ENCODE results near the gene ABHD12B. TPM values are rescaled to one million over a fixed set of nuclear protein-coding genes. Genes with fewer than 3 reads are reported as not detected.

ABHD12B gene
- total and polyA plus RNA-seq, 12 donors: not detected

DNA sequence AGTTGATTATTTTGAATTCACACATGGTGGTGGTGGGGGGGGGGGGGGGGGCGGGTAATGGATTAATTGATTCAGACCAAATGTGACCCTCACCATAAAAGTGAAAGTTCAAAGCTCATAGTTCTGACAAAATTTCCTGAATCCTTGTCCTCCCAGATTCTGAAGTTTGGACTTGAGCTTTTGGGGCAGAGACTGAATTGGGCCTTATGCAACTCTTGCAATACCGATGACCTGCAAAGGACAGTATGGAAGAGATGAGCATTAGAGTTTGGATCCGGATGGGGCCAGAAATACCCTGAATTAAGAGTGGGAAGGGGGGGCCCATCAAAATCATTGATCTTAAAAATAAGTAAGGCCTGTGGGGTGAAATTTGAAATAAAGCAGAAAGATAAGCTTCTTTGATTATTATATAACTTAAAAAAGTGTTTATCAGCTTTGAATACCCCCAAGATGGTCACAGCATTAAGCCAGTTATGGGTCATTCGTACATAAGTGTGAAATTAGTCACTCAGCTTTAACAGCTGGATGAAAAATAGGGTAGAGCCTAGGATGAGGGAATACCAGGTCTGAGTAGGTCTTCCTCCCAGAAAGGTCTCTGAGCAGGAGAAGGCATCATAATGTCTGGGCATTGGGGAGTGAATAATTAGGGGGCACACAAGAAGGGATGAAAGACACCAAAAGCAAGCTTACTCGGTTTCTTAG is 74.5 kb downstream of the ABHD12B start:
- WGBS, 2 donors: 92 to 95% methylated on average over 5 of the region's 5 CpGs
- Histone ChIP-seq H3K36me3 (no peaks in the 10 kb centered on the region), H3K9me3 (peaks cover 0 to 5% (median 0%) of the 10 kb centered on the region in 11 donors), H3K27ac (no peak overlapping the region), H3K27me3 (peaks cover 0 to 6% (median 0%) of the 10 kb centered on the region in 7 donors), H3K4me1 (peaks cover 0 to 30% (median 12%) of the 10 kb centered on the region in 9 donors), H3K4me3 (no peak overlapping the region)
- TF ChIP-seq, protein P1, sequence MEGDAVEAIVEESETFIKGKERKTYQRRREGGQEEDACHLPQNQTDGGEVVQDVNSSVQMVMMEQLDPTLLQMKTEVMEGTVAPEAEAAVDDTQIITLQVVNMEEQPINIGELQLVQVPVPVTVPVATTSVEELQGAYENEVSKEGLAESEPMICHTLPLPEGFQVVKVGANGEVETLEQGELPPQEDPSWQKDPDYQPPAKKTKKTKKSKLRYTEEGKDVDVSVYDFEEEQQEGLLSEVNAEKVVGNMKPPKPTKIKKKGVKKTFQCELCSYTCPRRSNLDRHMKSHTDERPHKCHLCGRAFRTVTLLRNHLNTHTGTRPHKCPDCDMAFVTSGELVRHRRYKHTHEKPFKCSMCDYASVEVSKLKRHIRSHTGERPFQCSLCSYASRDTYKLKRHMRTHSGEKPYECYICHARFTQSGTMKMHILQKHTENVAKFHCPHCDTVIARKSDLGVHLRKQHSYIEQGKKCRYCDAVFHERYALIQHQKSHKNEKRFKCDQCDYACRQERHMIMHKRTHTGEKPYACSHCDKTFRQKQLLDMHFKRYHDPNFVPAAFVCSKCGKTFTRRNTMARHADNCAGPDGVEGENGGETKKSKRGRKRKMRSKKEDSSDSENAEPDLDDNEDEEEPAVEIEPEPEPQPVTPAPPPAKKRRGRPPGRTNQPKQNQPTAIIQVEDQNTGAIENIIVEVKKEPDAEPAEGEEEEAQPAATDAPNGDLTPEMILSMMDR (IDR thresholded peaks at IDR 0.05): no peak
- DNase-seq: no peak
- intact Hi-C loops (cut with DNase I): no loop called here
- no peak for ATAC-seq

DNA sequence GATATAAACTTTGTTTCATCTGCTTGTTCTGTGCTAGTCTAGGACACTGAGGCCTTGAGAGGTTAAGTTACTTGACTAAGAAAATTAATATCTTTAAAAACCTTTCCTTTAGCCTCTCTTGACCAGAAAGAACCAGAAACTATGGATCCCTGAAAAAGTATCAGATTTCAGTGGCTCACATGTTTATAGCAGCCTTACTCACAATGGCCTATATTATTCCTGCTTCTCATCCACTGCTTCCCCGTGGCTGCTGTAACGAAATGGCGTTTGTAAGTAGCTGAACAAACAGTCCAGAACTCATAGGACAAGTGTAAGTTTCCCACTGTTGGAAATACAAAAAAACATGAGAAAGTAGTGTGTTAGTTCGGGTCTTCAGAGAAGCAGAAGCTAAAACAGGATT is 75.6 kb downstream of the ABHD12B start:
- intact Hi-C loops (cut with DNase I): no loop called here
- TF ChIP-seq, protein P1 (IDR thresholded peaks at IDR 0.05): no peak
- Histone ChIP-seq H3K4me3 (no peak overlapping the region), H3K4me1 (peaks cover 0 to 25% (median 12%) of the 10 kb centered on the region in 9 donors), H3K27me3 (peaks cover 0 to 6% (median 0%) of the 10 kb centered on the region in 7 donors), H3K27ac (no peak overlapping the region), H3K9me3 (peaks cover 0 to 5% (median 0%) of the 10 kb centered on the region in 11 donors), H3K36me3 (no peaks in the 10 kb centered on the region)
- 76 to 82% methylated on average over 4 of the region's 4 CpGs for WGBS, 2 donors
- DNase-seq (no peak), ATAC-seq (no peak)

DNA sequence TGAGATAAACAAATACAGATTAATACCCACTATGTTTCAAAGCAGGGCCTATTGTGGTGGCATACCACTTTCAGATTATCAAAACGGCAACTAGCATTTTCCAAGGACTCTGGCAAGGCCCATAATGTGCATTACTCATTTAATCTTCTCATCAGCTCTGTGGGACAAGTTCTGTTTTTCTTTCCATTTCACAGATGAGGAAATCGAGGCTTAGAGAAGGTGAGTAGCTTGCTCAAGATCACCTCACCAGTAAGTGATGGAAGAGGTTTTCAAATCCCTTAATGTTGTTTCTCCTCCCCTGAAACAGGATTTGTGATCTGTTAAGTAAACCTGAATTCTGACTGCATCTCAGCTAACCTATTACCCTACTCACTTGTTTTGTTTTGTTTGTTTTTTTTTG is 76.4 kb downstream of the ABHD12B start:
- intact Hi-C loops (cut with DNase I): no loop called here
- WGBS, 2 donors: 59 to 91% methylated on average over 2 of the region's 2 CpGs
- no peak overlapping the region for H3K27ac ChIP-seq

DNA sequence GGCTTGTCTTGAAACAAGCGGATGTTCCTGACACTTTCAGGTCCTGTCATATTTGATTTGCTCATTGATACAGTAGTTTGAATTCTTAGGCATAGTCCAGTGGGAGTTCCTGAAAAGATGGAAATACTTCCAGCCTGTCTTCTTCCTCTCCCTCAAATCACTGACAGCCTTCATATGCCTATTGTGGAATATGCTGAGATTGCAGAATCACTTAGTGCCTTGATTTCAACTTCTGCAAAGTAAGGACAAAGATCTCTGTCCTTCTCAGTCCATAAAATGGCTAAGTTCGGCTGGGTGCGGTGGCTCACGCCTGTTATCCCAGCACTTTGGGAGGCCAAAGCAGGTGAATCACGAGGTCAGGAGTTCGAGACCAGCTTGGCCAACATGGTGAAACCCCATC is 79.2 kb downstream of the ABHD12B start:
- intact Hi-C loops (cut with DNase I): loop anchor here in 6 of 10 donors (5.0 to 10.0 kb wide), 6 partner anchors 264 to 834 kb away; no protein-coding TSS in a partner anchor
- no peaks in the 10 kb centered on the region for H3K27me3 ChIP-seq
- peaks cover 0 to 26% (median 0%) of the 10 kb centered on the region in 9 donors for H3K4me1 ChIP-seq
- 98% methylated on average over 6 of the region's 6 CpGs for WGBS, 2 donors
- no peak overlapping the region for H3K27ac ChIP-seq
- H3K36me3 ChIP-seq: no peaks in the 10 kb centered on the region
- TF ChIP-seq, protein P1 (IDR thresholded peaks at IDR 0.05): no peak
- DNase-seq (no peak), ATAC-seq (no peak)
- peaks cover 0 to 5% (median 0%) of the 10 kb centered on the region in 11 donors for H3K9me3 ChIP-seq
- no peak overlapping the region for H3K4me3 ChIP-seq

More for the DNA sequence above, 76.4 kb downstream of the ABHD12B start:
- no peaks in the 10 kb centered on the region for H3K36me3 ChIP-seq
- H3K27me3 ChIP-seq: peaks cover 0 to 6% (median 0%) of the 10 kb centered on the region in 7 donors
- no peak overlapping the region for H3K4me3 ChIP-seq
- no peak for DNase-seq
- peaks cover 0 to 19% (median 9%) of the 10 kb centered on the region in 9 donors for H3K4me1 ChIP-seq
- no peak for ATAC-seq
- TF ChIP-seq, protein P1 (IDR thresholded peaks at IDR 0.05): no peak
- peaks cover 0 to 5% (median 0%) of the 10 kb centered on the region in 11 donors for H3K9me3 ChIP-seq
